ENCODE results near the gene SLC6A11.

DNA sequence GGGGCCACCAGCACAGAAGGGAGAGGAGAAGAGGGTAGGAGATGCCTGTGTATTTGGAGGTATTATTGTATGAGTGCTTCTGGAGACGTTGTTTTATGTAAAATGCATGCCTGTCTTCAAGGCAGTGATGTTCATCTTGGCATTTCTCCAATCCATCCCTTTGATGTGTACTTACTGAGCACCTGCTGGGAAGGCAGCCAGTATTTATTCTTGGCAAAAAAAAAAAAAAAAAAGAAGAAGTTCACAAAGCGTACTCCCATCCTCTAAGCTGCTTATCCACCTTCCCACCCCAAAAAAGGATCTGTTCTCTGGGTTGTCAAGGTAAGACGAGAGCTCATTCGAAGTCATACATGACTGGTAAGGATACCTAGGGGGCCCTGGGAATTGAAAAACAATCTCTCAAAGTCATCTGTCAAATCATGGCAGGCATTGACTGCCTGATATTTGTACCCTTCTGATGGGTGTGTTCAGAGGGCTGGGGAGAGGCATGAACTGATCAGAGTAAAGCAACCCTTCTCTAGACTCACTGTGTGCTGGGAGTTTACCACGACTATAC is 146.5 kb downstream of the SLC6A11 start:
- TF ChIP-seq, protein P1, sequence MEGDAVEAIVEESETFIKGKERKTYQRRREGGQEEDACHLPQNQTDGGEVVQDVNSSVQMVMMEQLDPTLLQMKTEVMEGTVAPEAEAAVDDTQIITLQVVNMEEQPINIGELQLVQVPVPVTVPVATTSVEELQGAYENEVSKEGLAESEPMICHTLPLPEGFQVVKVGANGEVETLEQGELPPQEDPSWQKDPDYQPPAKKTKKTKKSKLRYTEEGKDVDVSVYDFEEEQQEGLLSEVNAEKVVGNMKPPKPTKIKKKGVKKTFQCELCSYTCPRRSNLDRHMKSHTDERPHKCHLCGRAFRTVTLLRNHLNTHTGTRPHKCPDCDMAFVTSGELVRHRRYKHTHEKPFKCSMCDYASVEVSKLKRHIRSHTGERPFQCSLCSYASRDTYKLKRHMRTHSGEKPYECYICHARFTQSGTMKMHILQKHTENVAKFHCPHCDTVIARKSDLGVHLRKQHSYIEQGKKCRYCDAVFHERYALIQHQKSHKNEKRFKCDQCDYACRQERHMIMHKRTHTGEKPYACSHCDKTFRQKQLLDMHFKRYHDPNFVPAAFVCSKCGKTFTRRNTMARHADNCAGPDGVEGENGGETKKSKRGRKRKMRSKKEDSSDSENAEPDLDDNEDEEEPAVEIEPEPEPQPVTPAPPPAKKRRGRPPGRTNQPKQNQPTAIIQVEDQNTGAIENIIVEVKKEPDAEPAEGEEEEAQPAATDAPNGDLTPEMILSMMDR (IDR thresholded peaks at IDR 0.05), result no peak
- TF ChIP-seq POLR2A (IDR thresholded peaks at IDR 0.05), result no peak

All from lower leg skin (tissue), 3 donors.